GM23248 (cell line): ENCODE data around the gene CLSTN2. TPM values are rescaled to one million over a fixed set of nuclear protein-coding genes. Genes with fewer than 3 reads are reported as not detected.

Experiments used
- DNase-seq: peaks from one replicate; pipeline ENCODE4 v3.0.0-alpha.2; 2015
- H2AFZ ChIP-seq: fragments of 200-600 bp; sonication (generic); 2 replicates; pipeline ENCODE4 v1.6.1; 2016; ENCODE audit warnings: antibody characterized with exemption
- H3F3A ChIP-seq: fragments of 200-600 bp; sonication (generic); 2 replicates; pipeline ENCODE4 v1.6.1; 2016; ENCODE audit warnings: mild to moderate bottlenecking, antibody characterized with exemption, mixed run types; ENCODE audit not compliant: insufficient read depth
- H3K27ac ChIP-seq: fragments of 200-600 bp; sonication (generic); 2 replicates; pipeline ENCODE4 v1.5.1; 2016; ENCODE audit warnings: mild to moderate bottlenecking
- H3K27me3 ChIP-seq: fragments of 200-600 bp; sonication (generic); replicated peaks from 2 replicates; pipeline ENCODE4 v1.6.1; 2016; ENCODE audit warnings: mild to moderate bottlenecking; ENCODE audit not compliant: insufficient read depth
- H3K36me3 ChIP-seq: fragments of 200-600 bp; sonication (generic); 2 replicates; pipeline ENCODE4 v1.6.1; 2016; ENCODE audit warnings: low read depth, mild to moderate bottlenecking
- H3K4me1 ChIP-seq: fragments of 200-600 bp; sonication (generic); 2 replicates; pipeline ENCODE4 v1.6.1; 2016; ENCODE audit warnings: mild to moderate bottlenecking; ENCODE audit not compliant: insufficient read depth
- H3K4me2 ChIP-seq: fragments of 200-600 bp; sonication (generic); one replicate; pipeline ENCODE4 v1.6.1; 2016; ENCODE audit warnings: mild to moderate bottlenecking; ENCODE audit not compliant: unreplicated experiment
- H3K4me3 ChIP-seq: fragments of 200-600 bp; sonication (generic); 2 replicates; pipeline ENCODE4 v1.5.1; 2016; ENCODE audit warnings: mild to moderate bottlenecking
- H3K79me2 ChIP-seq: fragments of 200-600 bp; sonication (generic); 2 replicates; pipeline ENCODE4 v1.6.1; 2016; ENCODE audit warnings: mild to moderate bottlenecking; ENCODE audit not compliant: insufficient read depth
- H3K9ac ChIP-seq: fragments of 200-600 bp; sonication (generic); 2 replicates; pipeline ENCODE4 v1.6.1; 2016; ENCODE audit warnings: mild to moderate bottlenecking
- H3K9me2 ChIP-seq: fragments of 200-600 bp; sonication (generic); 2 replicates; pipeline ENCODE4 v1.6.1; 2016; ENCODE audit warnings: mixed run types, mild to moderate bottlenecking, moderate library complexity; ENCODE audit not compliant: insufficient read depth
- H3K9me3 ChIP-seq: fragments of 200-600 bp; sonication (generic); one replicate; pipeline ENCODE4 v1.6.1; 2017; ENCODE audit warnings: low read depth
- H4K20me1 ChIP-seq: fragments of 200-600 bp; sonication (generic); 2 replicates; pipeline ENCODE4 v1.6.0; 2016; ENCODE audit not compliant: insufficient read depth
- EZH2 ChIP-seq: fragments of 200-600 bp; sonication (generic); IDR thresholded peaks from 2 replicates; pipeline ENCODE4 v1.6.1; 2018; ENCODE audit warnings: antibody characterized with exemption, mild to moderate bottlenecking; ENCODE audit not compliant: insufficient read depth, poor library complexity, severe bottlenecking
- EZH2phosphoT487 ChIP-seq: fragments of 200-600 bp; sonication (generic); IDR thresholded peaks from 2 replicates; pipeline ENCODE4 v1.6.1; 2018; ENCODE audit warnings: antibody characterized with exemption, moderate library complexity, mild to moderate bottlenecking, low read depth; ENCODE audit not compliant: insufficient read depth
- WGBS, 2 experiments: methylation state at CpG; one replicate each; pipeline ENCODE4 v1.1.6; 2015 to 2017; ENCODE audit warnings: low lambda C conversion rate in 2 of 2, low coverage in 1 of 2; ENCODE audit errors: missing lambda C conversion rate in 2 of 2; 5-methylcytosine and 5-hydroxymethylcytosine counted together
- in situ Hi-C: fragments of 300-500 bp; cut with MboI; formaldehyde crosslinking; loops from 2 replicates; pipeline ENCODE4 v1.15.0; 2020
- polyA plus RNA-seq: library from polyadenylated mRNA; unstranded; fragments of >200 nt; fragmentation: Nextera tagmentation; extraction: Ambion mirVana; gene quantifications from 2 replicates; pipeline ENCODE4 v1.2.1, GENCODE V29; 2016
- total RNA-seq: library from RNA; depleted of rRNA; stranded (reverse); fragments of >200 nt; shearing (Covaris generic); gene quantifications from 2 replicates; pipeline ENCODE4 v1.2.3, GENCODE V29; 2014

Gene CLSTN2
- total and polyA plus RNA-seq, 2 experiments from 2014 or later, result not detected

- H3K36me3 ChIP-seq, result no peaks in the 10 kb centered on the region
- H3K27me3 ChIP-seq, result no peaks in the 10 kb centered on the region; the same call in 1 of the 2 replicates
- H3K27ac ChIP-seq, result no peak overlapping the region
- H3F3A ChIP-seq, result no peaks in the 10 kb centered on the region
- in situ Hi-C loops, result no loop called here
- H3K4me2 ChIP-seq, result no peak overlapping the region
- H3K4me1 ChIP-seq, result no peaks in the 10 kb centered on the region
- no peak overlapping the region for H3K4me3 ChIP-seq
- no peaks in the 10 kb centered on the region for H4K20me1 ChIP-seq
- H3K9ac ChIP-seq, result no peak overlapping the region
- no peaks in the 10 kb centered on the region for H3K9me2 ChIP-seq
- DNase-seq, result no peak
- 58 to 59% methylated on average over 7 of the region's 7 CpGs for WGBS, 2 experiments
- no peaks in the 10 kb centered on the region for H3K79me2 ChIP-seq
- TF ChIP-seq EZH2phosphoT487, result no peak
- TF ChIP-seq EZH2, result no peak
- no peak overlapping the region for H2AFZ ChIP-seq
- no peaks in the 10 kb centered on the region for H3K9me3 ChIP-seq
These were observed 230.1 kb downstream of the CLSTN2 start for GRCh38 chr3:140164922-140165590.

GRCh38 chr3:140165781-140166180, 230.8 kb downstream of the CLSTN2 start:
- no peaks in the 10 kb centered on the region for H3K4me1 ChIP-seq
- no peaks in the 10 kb centered on the region for H3K79me2 ChIP-seq
- no peaks in the 10 kb centered on the region; the same call in 1 of the 2 replicates for H3K27me3 ChIP-seq
- no peaks in the 10 kb centered on the region for H3K9me2 ChIP-seq
- DNase-seq, result no peak
- H3K9me3 ChIP-seq, result no peaks in the 10 kb centered on the region
- no peak overlapping the region for H3K9ac ChIP-seq
- H3F3A ChIP-seq, result no peaks in the 10 kb centered on the region
- H3K4me3 ChIP-seq, result no peak overlapping the region
- H2AFZ ChIP-seq, result no peak overlapping the region
- H3K36me3 ChIP-seq, result no peaks in the 10 kb centered on the region
- no peak overlapping the region for H3K4me2 ChIP-seq
- in situ Hi-C loops, result no loop called here
- TF ChIP-seq EZH2 (no peak), EZH2phosphoT487 (no peak)
- no peak overlapping the region for H3K27ac ChIP-seq
- H4K20me1 ChIP-seq, result no peaks in the 10 kb centered on the region

GRCh38 chr3:140166861-140167599, 232.0 kb downstream of the CLSTN2 start:
- Histone ChIP-seq H3K4me2 (no peak overlapping the region), H4K20me1 (no peaks in the 10 kb centered on the region), H3K9ac (no peak overlapping the region), H3K27ac (no peak overlapping the region), H3F3A (no peaks in the 10 kb centered on the region), H3K4me1 (no peaks in the 10 kb centered on the region), H3K36me3 (no peaks in the 10 kb centered on the region), H3K9me2 (no peaks in the 10 kb centered on the region), H3K27me3 (no peaks in the 10 kb centered on the region; the same call in 1 of the 2 replicates), H2AFZ (no peak overlapping the region), H3K4me3 (no peak overlapping the region), H3K79me2 (no peaks in the 10 kb centered on the region), H3K9me3 (no peaks in the 10 kb centered on the region)
- no peak for TF ChIP-seq EZH2
- TF ChIP-seq EZH2phosphoT487, result no peak
- 30% methylated on average over 5 of the region's 5 CpGs for WGBS, 2 experiments
- DNase-seq, result no peak
- in situ Hi-C loops, result no loop called here

GRCh38 chr3:140167600-140168281, 232.8 kb downstream of the CLSTN2 start:
- Histone ChIP-seq H3K4me1 (no peaks in the 10 kb centered on the region), H3K9ac (no peak overlapping the region), H4K20me1 (no peaks in the 10 kb centered on the region), H3K9me3 (no peaks in the 10 kb centered on the region), H2AFZ (no peak overlapping the region), H3K79me2 (no peaks in the 10 kb centered on the region), H3F3A (no peaks in the 10 kb centered on the region), H3K4me3 (no peak overlapping the region), H3K27ac (no peak overlapping the region), H3K9me2 (no peaks in the 10 kb centered on the region), H3K36me3 (no peaks in the 10 kb centered on the region), H3K4me2 (no peak overlapping the region), H3K27me3 (no peaks in the 10 kb centered on the region)
- WGBS, 2 experiments, result 68 to 70% methylated on average over 5 of the region's 5 CpGs
- no peak for DNase-seq
- TF ChIP-seq EZH2, result no peak
- no peak for TF ChIP-seq EZH2phosphoT487
- in situ Hi-C loops, result no loop called here
